Measurements from ENCODE around the gene MYOT.

The MYOT gene

GRCh38 chr5:137933491-137933911 lies 65.8 kb downstream of the MYOT start:
- Histone ChIP-seq H3K9me3 (ENCODE audit: control insufficient read depth in 1 of 2, low read length in 2 of 2) (no peaks in the 10 kb centered on the region), H3K4me3 (ENCODE audit: low read depth in 1 of 2, low read length in 2 of 2) (no peak overlapping the region), H3K27me3 (ENCODE audit: control insufficient read depth in 1 of 2, insufficient read depth in 2 of 2, low read length in 2 of 2) (no peaks in the 10 kb centered on the region), H3K36me3 (ENCODE audit: control insufficient read depth in 1 of 2, insufficient read depth in 2 of 2, low read length in 2 of 2) (peaks cover 9% of the 10 kb centered on the region in 2 donors), H3K4me1 (ENCODE audit: control insufficient read depth in 1 of 2, insufficient read depth in 2 of 2, low read length in 2 of 2) (no peaks in the 10 kb centered on the region), H3K9ac (ENCODE audit: low read depth in 1 of 2, low read length in 2 of 2) (no peak overlapping the region), H3K27ac (ENCODE audit: low read depth, low read length) (no peak overlapping the region)

- H3K27me3 ChIP-seq (ENCODE audit: control insufficient read depth in 1 of 2, insufficient read depth in 2 of 2, low read length in 2 of 2), result no peaks in the 10 kb centered on the region
- no peak overlapping the region for H3K9ac ChIP-seq (ENCODE audit: low read depth in 1 of 2, low read length in 2 of 2)
- H3K9me3 ChIP-seq (ENCODE audit: control insufficient read depth in 1 of 2, low read length in 2 of 2), result no peaks in the 10 kb centered on the region
- H3K4me3 ChIP-seq (ENCODE audit: low read depth in 1 of 2, low read length in 2 of 2), result no peak overlapping the region
- peaks cover 21 to 24% of the 10 kb centered on the region in 2 donors for H3K36me3 ChIP-seq (ENCODE audit: control insufficient read depth in 1 of 2, insufficient read depth in 2 of 2, low read length in 2 of 2)
- no peak overlapping the region for H3K27ac ChIP-seq (ENCODE audit: low read depth, low read length)
- H3K4me1 ChIP-seq (ENCODE audit: control insufficient read depth in 1 of 2, insufficient read depth in 2 of 2, low read length in 2 of 2), result no peaks in the 10 kb centered on the region
Observed at GRCh38 chr5:137935190-137935589, 67.5 kb downstream of the MYOT start.

- Histone ChIP-seq H3K9ac (ENCODE audit: low read depth in 1 of 2, low read length in 2 of 2) (no peak overlapping the region), H3K27ac (ENCODE audit: low read depth, low read length) (no peak overlapping the region), H3K4me1 (ENCODE audit: control insufficient read depth in 1 of 2, insufficient read depth in 2 of 2, low read length in 2 of 2) (no peaks in the 10 kb centered on the region), H3K4me3 (ENCODE audit: low read depth in 1 of 2, low read length in 2 of 2) (no peak overlapping the region), H3K36me3 (ENCODE audit: control insufficient read depth in 1 of 2, insufficient read depth in 2 of 2, low read length in 2 of 2) (peaks cover 21 to 28% of the 10 kb centered on the region in 2 donors), H3K27me3 (ENCODE audit: control insufficient read depth in 1 of 2, insufficient read depth in 2 of 2, low read length in 2 of 2) (no peaks in the 10 kb centered on the region), H3K9me3 (ENCODE audit: control insufficient read depth in 1 of 2, low read length in 2 of 2) (no peaks in the 10 kb centered on the region)
Observed at GRCh38 chr5:137935694-137936093, 68.0 kb downstream of the MYOT start.

Data from duodenal mucosa (tissue), 2 donors.